Measurements from ENCODE around the gene EOLA1.
"Not testable (repeated sequence)": the region's sequence is repeated elsewhere in the genome, so short reads cannot be mapped to it uniquely, and the experiment has no call there.

Gene EOLA1

DNA sequence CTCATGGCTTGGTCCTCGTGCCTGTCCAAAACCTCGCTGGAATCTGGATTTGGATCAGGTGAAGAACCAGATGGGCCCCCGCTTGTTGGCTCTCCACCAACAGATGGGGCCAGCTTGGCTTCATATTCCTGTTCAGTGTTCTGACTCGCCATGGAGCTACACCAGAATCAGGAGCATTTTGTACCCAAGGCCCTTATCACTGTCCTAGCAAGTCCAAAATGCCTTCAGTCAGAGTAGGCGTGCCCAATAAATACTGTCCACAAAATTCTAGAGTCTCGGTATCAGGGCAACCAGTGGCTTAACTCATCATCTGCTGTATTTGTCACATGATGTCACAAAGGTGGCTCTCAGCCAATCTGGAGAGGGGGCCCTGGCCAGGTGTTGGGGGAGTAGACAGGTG, 8.9 kb downstream of the EOLA1 start, which contains the start of gene HSFX3:
Gene HSFX3, minus strand, starts transcription at position 224 of the 400 bp plus-strand sequence. Its CDS starts 72 bp downstream, at position 152.
- POLR2A ChIA-PET; DNase-seq; H3K36me3 ChIP-seq (ENCODE audit: control insufficient read depth in 4 of 4, insufficient read depth in 4 of 4, low read length in 3 of 4); H3K27me3 ChIP-seq (replicated peaks in 2 of 5; ENCODE audit: control insufficient read depth in 4 of 5, insufficient read depth in 5 of 5, low read length in 4 of 5); H3K27ac ChIP-seq (ENCODE audit: insufficient read depth in 1 of 2, low read depth in 1 of 2, low read length in 2 of 2, poor library complexity in 1 of 2, severe bottlenecking in 2 of 2); CTCF ChIA-PET; H3K9me3 ChIP-seq (ENCODE audit: control extremely low read depth in 1 of 5, control insufficient read depth in 4 of 5, insufficient read depth in 2 of 5, low read depth in 1 of 5, low read length in 4 of 5); H3K4me3 ChIP-seq (ENCODE audit: control insufficient read depth in 1 of 7, extremely low read depth in 1 of 7, insufficient read depth in 4 of 7, low read depth in 2 of 7, low read length in 6 of 7); H3K4me1 ChIP-seq (ENCODE audit: control extremely low read depth in 1 of 4, control insufficient read depth in 4 of 4, insufficient read depth in 4 of 4, low read length in 3 of 4): not testable (repeated sequence)
- whole genome bisulfite sequencing (ENCODE audit: insufficient coverage): no CpG with 5 or more reads among the region's 6 CpGs

DNA sequence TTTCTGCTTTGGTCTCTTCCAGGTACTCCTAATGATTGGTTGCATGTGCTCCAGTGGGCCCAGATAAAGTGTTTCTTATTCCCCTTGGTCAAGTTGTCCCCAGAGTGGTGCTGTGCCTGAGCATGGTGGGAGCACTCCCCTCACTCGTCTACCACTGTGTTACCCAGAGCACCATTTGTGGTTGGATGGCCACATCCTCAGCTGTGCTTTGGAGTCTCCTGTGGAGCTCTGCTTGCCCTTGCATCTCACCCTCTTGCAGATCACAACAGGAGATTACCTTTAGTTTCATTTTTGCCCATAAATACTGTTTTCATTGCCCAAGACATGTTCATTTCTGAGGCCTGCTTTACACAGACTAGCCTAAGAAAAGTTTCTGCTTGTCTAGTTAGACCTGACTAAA, 9.6 kb downstream of the EOLA1 start:
- no CpG with 5 or more reads among the region's 1 CpG for WGBS (ENCODE audit: insufficient coverage)
- H3K27ac ChIP-seq (ENCODE audit: insufficient read depth in 1 of 2, low read depth in 1 of 2, low read length in 2 of 2, poor library complexity in 1 of 2, severe bottlenecking in 2 of 2); H3K27me3 ChIP-seq (replicated peaks in 2 of 5; ENCODE audit: control insufficient read depth in 4 of 5, insufficient read depth in 5 of 5, low read length in 4 of 5); H3K4me1 ChIP-seq (ENCODE audit: control extremely low read depth in 1 of 4, control insufficient read depth in 4 of 4, insufficient read depth in 4 of 4, low read length in 3 of 4); CTCF ChIA-PET; DNase-seq; H3K4me3 ChIP-seq (ENCODE audit: control insufficient read depth in 1 of 7, extremely low read depth in 1 of 7, insufficient read depth in 4 of 7, low read depth in 2 of 7, low read length in 6 of 7); POLR2A ChIA-PET; H3K36me3 ChIP-seq (ENCODE audit: control insufficient read depth in 4 of 4, insufficient read depth in 4 of 4, low read length in 3 of 4); H3K9me3 ChIP-seq (ENCODE audit: control extremely low read depth in 1 of 5, control insufficient read depth in 4 of 5, insufficient read depth in 2 of 5, low read depth in 1 of 5, low read length in 4 of 5): not testable (repeated sequence)

DNA sequence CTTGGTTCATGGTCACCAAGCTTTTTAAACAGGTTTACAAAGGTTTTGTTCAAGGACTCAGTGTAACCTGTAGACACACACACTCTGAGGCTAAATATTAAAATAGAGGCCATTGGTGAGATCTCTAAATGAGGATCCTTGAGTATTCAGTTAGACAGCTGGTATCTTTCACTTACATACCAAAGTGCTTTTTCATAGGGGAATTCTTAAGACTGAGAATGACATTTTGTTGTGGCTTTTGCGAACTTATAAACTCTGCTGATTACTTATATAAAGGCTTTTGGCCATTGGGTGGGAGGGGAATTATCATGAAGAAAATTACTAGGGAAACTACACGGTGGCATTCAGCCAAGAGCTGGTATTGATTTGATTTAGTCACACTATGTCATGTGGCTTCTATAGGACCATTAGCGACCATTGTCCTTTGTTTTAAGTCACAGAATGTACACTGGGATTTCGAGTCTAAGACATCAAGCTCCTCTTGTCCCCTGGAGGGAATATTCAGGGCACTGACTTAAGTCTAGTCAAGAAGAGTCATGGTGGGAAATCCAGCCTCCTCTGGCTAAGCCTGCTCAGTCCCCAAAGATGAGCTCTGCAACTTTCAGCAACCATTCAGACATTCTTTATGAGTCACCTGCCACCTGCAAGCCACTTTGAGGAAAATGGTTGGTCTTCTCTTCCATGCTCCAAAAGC, 10.6 kb downstream of the EOLA1 start:
- CTCF ChIA-PET; POLR2A ChIA-PET; H3K4me1 ChIP-seq (ENCODE audit: control extremely low read depth in 1 of 4, control insufficient read depth in 4 of 4, insufficient read depth in 4 of 4, low read length in 3 of 4); DNase-seq; H3K9me3 ChIP-seq (ENCODE audit: control extremely low read depth in 1 of 5, control insufficient read depth in 4 of 5, insufficient read depth in 2 of 5, low read depth in 1 of 5, low read length in 4 of 5); H3K36me3 ChIP-seq (ENCODE audit: control insufficient read depth in 4 of 4, insufficient read depth in 4 of 4, low read length in 3 of 4); H3K27me3 ChIP-seq (replicated peaks in 2 of 5; ENCODE audit: control insufficient read depth in 4 of 5, insufficient read depth in 5 of 5, low read length in 4 of 5); H3K27ac ChIP-seq (ENCODE audit: insufficient read depth in 1 of 2, low read depth in 1 of 2, low read length in 2 of 2, poor library complexity in 1 of 2, severe bottlenecking in 2 of 2); H3K4me3 ChIP-seq (ENCODE audit: control insufficient read depth in 1 of 7, extremely low read depth in 1 of 7, insufficient read depth in 4 of 7, low read depth in 2 of 7, low read length in 6 of 7): not testable (repeated sequence)
- no CpG with 5 or more reads among the region's 4 CpGs for WGBS (ENCODE audit: insufficient coverage)

DNA sequence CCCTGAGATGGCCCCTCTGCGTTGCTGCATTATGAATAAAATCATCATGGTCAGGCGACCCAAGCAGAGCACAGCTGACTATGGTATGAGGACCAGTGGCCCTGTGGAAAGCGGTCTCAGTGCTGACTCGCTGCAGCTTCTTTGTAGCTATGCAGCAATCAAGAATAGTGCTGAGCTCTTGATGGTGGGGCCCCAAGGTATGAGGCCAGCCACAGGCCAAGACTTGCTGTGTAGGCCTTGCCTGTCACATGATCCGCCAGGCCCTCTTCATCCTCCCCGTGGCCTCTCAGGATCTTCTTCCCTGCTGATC, 11.1 kb downstream of the EOLA1 start:
- POLR2A ChIA-PET; H3K4me3 ChIP-seq (ENCODE audit: control insufficient read depth in 1 of 7, extremely low read depth in 1 of 7, insufficient read depth in 4 of 7, low read depth in 2 of 7, low read length in 6 of 7); H3K27ac ChIP-seq (ENCODE audit: insufficient read depth in 1 of 2, low read depth in 1 of 2, low read length in 2 of 2, poor library complexity in 1 of 2, severe bottlenecking in 2 of 2); H3K9me3 ChIP-seq (ENCODE audit: control extremely low read depth in 1 of 5, control insufficient read depth in 4 of 5, insufficient read depth in 2 of 5, low read depth in 1 of 5, low read length in 4 of 5); DNase-seq; H3K27me3 ChIP-seq (replicated peaks in 2 of 5; ENCODE audit: control insufficient read depth in 4 of 5, insufficient read depth in 5 of 5, low read length in 4 of 5); H3K36me3 ChIP-seq (ENCODE audit: control insufficient read depth in 4 of 4, insufficient read depth in 4 of 4, low read length in 3 of 4); H3K4me1 ChIP-seq (ENCODE audit: control extremely low read depth in 1 of 4, control insufficient read depth in 4 of 4, insufficient read depth in 4 of 4, low read length in 3 of 4); CTCF ChIA-PET: not testable (repeated sequence)
- no CpG with 5 or more reads among the region's 6 CpGs for WGBS (ENCODE audit: insufficient coverage)

DNA sequence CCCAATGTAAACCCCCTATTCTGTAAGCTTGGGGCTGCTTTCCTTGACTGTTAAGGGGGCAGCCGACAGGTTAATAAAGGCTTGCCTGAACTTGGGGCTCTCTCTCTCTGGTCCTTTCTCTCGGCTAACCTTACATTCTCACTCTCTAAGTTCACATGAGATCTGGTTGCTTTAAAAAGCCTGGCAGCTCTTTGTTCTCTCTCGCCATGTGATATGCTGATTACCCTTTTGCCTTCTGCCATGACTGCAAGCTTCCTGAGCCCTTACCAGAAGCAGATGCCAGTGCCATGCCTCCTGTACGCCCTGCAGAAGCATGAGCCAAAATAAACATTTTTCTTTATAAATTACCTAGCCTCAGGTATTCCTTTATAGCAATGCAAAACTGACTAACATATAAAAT, 14.4 kb downstream of the EOLA1 start:
- no CpG with 5 or more reads among the region's 4 CpGs for WGBS (ENCODE audit: insufficient coverage)
- POLR2A ChIA-PET; H3K4me3 ChIP-seq (ENCODE audit: control insufficient read depth in 1 of 7, extremely low read depth in 1 of 7, insufficient read depth in 4 of 7, low read depth in 2 of 7, low read length in 6 of 7); CTCF ChIA-PET; H3K27ac ChIP-seq (ENCODE audit: insufficient read depth in 1 of 2, low read depth in 1 of 2, low read length in 2 of 2, poor library complexity in 1 of 2, severe bottlenecking in 2 of 2); H3K36me3 ChIP-seq (ENCODE audit: control insufficient read depth in 4 of 4, insufficient read depth in 4 of 4, low read length in 3 of 4); H3K4me1 ChIP-seq (ENCODE audit: control extremely low read depth in 1 of 4, control insufficient read depth in 4 of 4, insufficient read depth in 4 of 4, low read length in 3 of 4); DNase-seq; H3K27me3 ChIP-seq (replicated peaks in 2 of 5; ENCODE audit: control insufficient read depth in 4 of 5, insufficient read depth in 5 of 5, low read length in 4 of 5); H3K9me3 ChIP-seq (ENCODE audit: control extremely low read depth in 1 of 5, control insufficient read depth in 4 of 5, insufficient read depth in 2 of 5, low read depth in 1 of 5, low read length in 4 of 5): not testable (repeated sequence)

DNA sequence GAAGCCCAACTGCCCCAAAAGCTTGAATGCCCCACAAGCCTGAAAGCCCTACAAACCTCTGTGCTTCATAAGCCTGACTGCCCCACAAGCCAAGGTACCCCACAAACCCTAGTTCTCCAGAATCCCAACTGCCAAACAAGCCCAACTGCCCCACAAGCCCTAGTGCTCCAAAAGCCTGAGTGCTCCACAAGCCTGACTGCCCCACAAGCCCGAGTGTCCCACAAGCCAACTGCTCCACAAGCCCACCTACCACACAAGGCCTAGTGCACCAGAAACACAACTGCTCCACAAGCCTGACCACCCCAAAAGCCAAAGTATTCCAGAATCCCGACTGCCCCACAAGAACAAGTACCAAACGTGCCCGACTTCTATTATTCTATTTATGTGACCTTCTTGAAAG, 22.5 kb downstream of the EOLA1 start:
- ChIA-PET POLR2A (no interaction called here), CTCF (no interaction called here)
- Histone ChIP-seq H3K4me3 (ENCODE audit: control insufficient read depth in 1 of 7, extremely low read depth in 1 of 7, insufficient read depth in 4 of 7, low read depth in 2 of 7, low read length in 6 of 7) (no peak overlapping the region), H3K36me3 (ENCODE audit: control insufficient read depth in 4 of 4, insufficient read depth in 4 of 4, low read length in 3 of 4) (no peaks in the 10 kb centered on the region), H3K27ac (ENCODE audit: insufficient read depth in 1 of 2, low read depth in 1 of 2, low read length in 2 of 2, poor library complexity in 1 of 2, severe bottlenecking in 2 of 2) (no peak overlapping the region), H3K9me3 (ENCODE audit: control extremely low read depth in 1 of 5, control insufficient read depth in 4 of 5, insufficient read depth in 2 of 5, low read depth in 1 of 5, low read length in 4 of 5) (peaks cover 0 to 4% (median 0%) of the 10 kb centered on the region in 5 experiments), H3K27me3 (replicated peaks in 2 of 5; ENCODE audit: control insufficient read depth in 4 of 5, insufficient read depth in 5 of 5, low read length in 4 of 5) (peaks cover 0 to 3% (median 0%) of the 10 kb centered on the region in 5 experiments), H3K4me1 (ENCODE audit: control extremely low read depth in 1 of 4, control insufficient read depth in 4 of 4, insufficient read depth in 4 of 4, low read length in 3 of 4) (no peaks in the 10 kb centered on the region)
- DNase-seq: no peak
- 89% methylated on average over 2 of the region's 4 CpGs for WGBS (ENCODE audit: insufficient coverage)

DNA sequence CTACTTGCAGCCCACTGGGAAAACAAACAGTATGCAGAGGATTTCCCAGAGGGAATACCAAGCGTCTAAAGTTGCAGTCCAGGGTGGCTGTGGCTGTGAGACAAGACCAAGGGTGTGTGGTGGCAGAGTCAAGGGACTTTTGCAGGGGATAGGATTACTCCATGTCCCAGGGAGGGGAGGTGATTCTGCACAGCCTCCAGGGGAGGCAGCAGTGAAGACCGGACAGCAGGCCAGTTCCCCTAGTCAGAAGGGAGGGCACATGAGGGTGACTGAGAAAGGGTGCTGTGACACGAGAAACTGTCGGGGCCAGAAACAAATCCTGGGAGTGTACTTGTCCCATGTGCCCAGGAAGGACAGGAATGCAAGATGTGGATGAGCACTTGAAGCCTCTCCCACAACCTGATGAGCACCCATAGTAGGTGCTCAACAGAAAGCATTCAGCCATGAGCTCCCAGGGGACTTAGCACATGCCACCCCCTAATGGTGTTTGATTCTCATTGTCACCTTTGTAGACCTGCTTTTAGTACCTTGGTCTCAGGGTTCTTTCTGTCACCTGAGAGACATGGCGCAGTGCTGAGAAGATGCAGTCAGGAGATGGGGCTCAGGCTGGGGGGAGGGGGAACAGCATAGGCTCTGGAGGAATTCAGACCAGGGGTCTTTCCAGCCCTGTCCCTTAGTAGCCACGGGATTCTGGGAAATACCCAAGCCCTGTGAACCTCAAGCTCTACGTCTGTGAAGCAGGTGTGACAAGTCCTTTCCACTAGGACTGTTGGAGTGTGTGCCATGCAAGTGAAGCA, 27.0 kb downstream of the EOLA1 start:
- Histone ChIP-seq H3K9me3 (ENCODE audit: control extremely low read depth in 1 of 5, control insufficient read depth in 4 of 5, insufficient read depth in 2 of 5, low read depth in 1 of 5, low read length in 4 of 5) (peaks cover 0 to 4% (median 0%) of the 10 kb centered on the region in 5 experiments), H3K36me3 (ENCODE audit: control insufficient read depth in 4 of 4, insufficient read depth in 4 of 4, low read length in 3 of 4) (no peaks in the 10 kb centered on the region), H3K27me3 (replicated peaks in 2 of 5; ENCODE audit: control insufficient read depth in 4 of 5, insufficient read depth in 5 of 5, low read length in 4 of 5) (peaks cover 0 to 3% (median 0%) of the 10 kb centered on the region in 5 experiments), H3K4me1 (ENCODE audit: control extremely low read depth in 1 of 4, control insufficient read depth in 4 of 4, insufficient read depth in 4 of 4, low read length in 3 of 4) (no peaks in the 10 kb centered on the region), H3K4me3 (ENCODE audit: control insufficient read depth in 1 of 7, extremely low read depth in 1 of 7, insufficient read depth in 4 of 7, low read depth in 2 of 7, low read length in 6 of 7) (no peak overlapping the region), H3K27ac (ENCODE audit: insufficient read depth in 1 of 2, low read depth in 1 of 2, low read length in 2 of 2, poor library complexity in 1 of 2, severe bottlenecking in 2 of 2) (no peak overlapping the region)
- CTCF ChIA-PET: no interaction called here
- WGBS (ENCODE audit: insufficient coverage): 82% methylated on average over 7 of the region's 7 CpGs
- POLR2A ChIA-PET: no interaction called here
- DNase-seq: no peak

All from common myeloid progenitor, CD34-positive (primary cell).